SU-DHL-6 (cell line): ENCODE data around the gene UBALD2.

Experiments used
- EZH2phosphoT487 ChIP-seq: fragments of 200-600 bp; sonication (generic), shearing (Covaris generic); conservative IDR thresholded peaks from 2 replicates; pipeline ENCODE4 v1.6.1; 2018; ENCODE audit warnings: mild to moderate bottlenecking, antibody characterized with exemption, low read length, moderate library complexity, mixed read lengths
- TF ChIP-seq, protein P1 (sequence below): fragments of 200-600 bp; sonication (generic); IDR thresholded peaks from one replicate; pipeline ENCODE4 v1.5.1; 2017; ENCODE audit warnings: antibody characterized with exemption, mild to moderate bottlenecking, low read length, moderate library complexity; ENCODE audit not compliant: insufficient read depth, poor library complexity, severe bottlenecking

DNA sequence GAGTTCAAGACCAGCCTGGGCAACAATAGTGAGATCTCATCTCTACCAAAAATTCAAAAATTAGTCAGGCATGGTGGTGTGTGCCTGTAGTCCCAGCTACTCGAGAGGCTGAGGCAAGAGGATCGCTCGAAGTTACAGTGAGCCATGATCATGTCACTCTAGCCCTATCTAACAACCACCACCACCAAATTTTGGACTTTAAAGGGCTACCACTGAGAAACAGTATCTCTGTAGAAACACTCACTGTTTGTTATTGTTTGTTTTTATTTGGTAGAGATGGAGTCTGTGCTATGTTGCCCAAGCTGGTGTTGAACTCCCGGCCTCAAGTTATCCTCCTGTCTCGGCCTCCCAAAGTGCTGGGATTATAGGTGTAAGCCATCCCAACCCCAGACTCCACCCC is 1.3 kb upstream of the UBALD2 start:
- TF ChIP-seq, protein P1, sequence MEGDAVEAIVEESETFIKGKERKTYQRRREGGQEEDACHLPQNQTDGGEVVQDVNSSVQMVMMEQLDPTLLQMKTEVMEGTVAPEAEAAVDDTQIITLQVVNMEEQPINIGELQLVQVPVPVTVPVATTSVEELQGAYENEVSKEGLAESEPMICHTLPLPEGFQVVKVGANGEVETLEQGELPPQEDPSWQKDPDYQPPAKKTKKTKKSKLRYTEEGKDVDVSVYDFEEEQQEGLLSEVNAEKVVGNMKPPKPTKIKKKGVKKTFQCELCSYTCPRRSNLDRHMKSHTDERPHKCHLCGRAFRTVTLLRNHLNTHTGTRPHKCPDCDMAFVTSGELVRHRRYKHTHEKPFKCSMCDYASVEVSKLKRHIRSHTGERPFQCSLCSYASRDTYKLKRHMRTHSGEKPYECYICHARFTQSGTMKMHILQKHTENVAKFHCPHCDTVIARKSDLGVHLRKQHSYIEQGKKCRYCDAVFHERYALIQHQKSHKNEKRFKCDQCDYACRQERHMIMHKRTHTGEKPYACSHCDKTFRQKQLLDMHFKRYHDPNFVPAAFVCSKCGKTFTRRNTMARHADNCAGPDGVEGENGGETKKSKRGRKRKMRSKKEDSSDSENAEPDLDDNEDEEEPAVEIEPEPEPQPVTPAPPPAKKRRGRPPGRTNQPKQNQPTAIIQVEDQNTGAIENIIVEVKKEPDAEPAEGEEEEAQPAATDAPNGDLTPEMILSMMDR = no peak
- TF ChIP-seq EZH2phosphoT487 = no peak
